AG10803 (cell line): Measurements from ENCODE around the gene SAT1.
"Not testable (repeated sequence)": the region's sequence is repeated elsewhere in the genome, so short reads cannot be mapped to it uniquely, and the experiment has no call there.

ENCODE experiments used
- DNase-seq: peaks from one replicate; pipeline ENCODE4 v3.0.0; 2010; ENCODE audit warnings: low read depth
- H3K4me3 ChIP-seq: 2 replicates; pipeline ENCODE4 v1.5.1; 2011; ENCODE audit warnings: mild to moderate bottlenecking, low read length, control low read depth
- CTCF ChIP-seq: conservative IDR thresholded peaks from 2 replicates; pipeline ENCODE4 v1.5.1; 2011; ENCODE audit warnings: mild to moderate bottlenecking, low read length, control low read depth, inconsistent platforms

Gene SAT1

GRCh38 chrX:23782863-23783588 is at the start of gene SAT1:
TSS of gene SAT1 (plus strand) at chrX:23783173. CDS start at chrX:23783352, 179 bp downstream.
- peak within 1 kb of the TSS; percentile 77 for H3K4me3 ChIP-seq
- peak; percentile 58 for TF ChIP-seq CTCF
- DNase-seq, result peak; percentile 93

GRCh38 chrX:23736030-23736429 is 46.9 kb upstream of the SAT1 start:
- no peak for DNase-seq
- no peak overlapping the region for H3K4me3 ChIP-seq
- no peak for TF ChIP-seq CTCF

- TF ChIP-seq CTCF, result no peak
- no peak overlapping the region for H3K4me3 ChIP-seq
- peak; percentile 30 for DNase-seq
Measured at GRCh38 chrX:23737413-23737812, 45.6 kb upstream of the SAT1 start.

GRCh38 chrX:23742174-23742696 is 40.7 kb upstream of the SAT1 start:
- peak overlapping the region; percentile 75 for H3K4me3 ChIP-seq
- peak; percentile 80 for DNase-seq
- TF ChIP-seq CTCF, result no peak

GRCh38 chrX:23742697-23743622 is 40.0 kb upstream of the SAT1 start, which contains the start of gene ACOT9:
TSS of gene ACOT9 (minus strand) at chrX:23743276. CDS start at chrX:23743144, 132 bp downstream.
- no peak for TF ChIP-seq CTCF
- peak; percentile 93 for DNase-seq
- peak within 1 kb of the TSS; percentile 75 for H3K4me3 ChIP-seq

GRCh38 chrX:23743623-23743971 is 39.4 kb upstream of the SAT1 start:
- H3K4me3 ChIP-seq, result peak overlapping the region; percentile 40
- DNase-seq, result not testable (repeated sequence)

GRCh38 chrX:23745786-23746185 is 37.2 kb upstream of the SAT1 start:
- TF ChIP-seq CTCF, result no peak
- H3K4me3 ChIP-seq, result no peak overlapping the region
- DNase-seq, result no peak
